HG03342 (cell line): Measurements from ENCODE around the gene HTR7.
"Not testable (repeated sequence)": the region's sequence is repeated elsewhere in the genome, so short reads cannot be mapped to it uniquely, and the experiment has no call there.

Experiments used
- ATAC-seq: cut with Tn5 transposase; IDR thresholded peaks from one replicate; pipeline ENCODE4 v1.9.1; 2021; ENCODE audit warnings: mild to moderate bottlenecking, moderate library complexity; ENCODE audit not compliant: unreplicated experiment

HTR7 gene

DNA sequence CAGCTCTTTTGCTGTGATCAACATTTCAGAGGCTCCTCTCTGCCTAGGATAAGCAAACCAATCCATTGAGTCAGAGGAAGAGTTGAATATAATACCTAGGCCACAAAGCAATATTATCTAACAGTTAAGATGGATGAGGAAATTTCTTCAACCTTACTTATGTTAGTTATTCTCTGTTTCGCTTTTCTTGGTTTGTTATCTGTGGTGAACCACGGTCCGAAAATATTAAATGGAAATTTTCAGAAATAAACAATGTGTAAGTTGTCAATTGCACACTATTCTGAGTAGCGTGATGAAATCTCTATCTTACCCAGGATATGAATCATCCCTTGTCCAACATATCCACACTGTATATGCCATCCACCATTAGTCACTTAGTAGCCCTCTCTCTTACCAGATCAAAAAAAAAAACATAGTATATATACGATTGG is 1.5 kb upstream of the HTR7 start:
- no peak for ATAC-seq

DNA sequence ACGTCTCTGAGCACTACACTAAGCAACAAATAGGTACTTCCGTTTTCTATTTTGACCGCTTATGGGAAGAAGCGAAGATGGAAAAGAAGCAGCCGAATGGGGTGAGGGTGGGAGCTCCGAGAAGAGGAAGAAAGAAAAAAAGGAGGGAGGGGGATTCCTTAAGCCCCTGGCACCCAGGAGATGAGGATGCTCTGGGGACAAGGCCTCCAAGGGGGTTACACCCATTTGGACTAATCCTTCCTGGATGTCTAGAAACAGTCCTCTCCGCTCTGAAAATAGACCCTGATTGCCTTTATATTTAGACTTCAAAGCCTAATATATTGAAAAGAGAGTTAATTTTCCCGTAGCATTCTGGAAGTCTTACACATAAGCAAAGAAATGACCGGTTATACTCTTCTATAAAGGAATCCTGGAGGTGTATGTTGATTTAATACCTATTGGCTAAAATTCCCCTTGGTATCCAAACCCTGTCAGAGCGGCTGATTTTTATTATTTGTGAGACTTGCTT is 676 bp upstream of the HTR7 start:
- no peak for ATAC-seq

DNA sequence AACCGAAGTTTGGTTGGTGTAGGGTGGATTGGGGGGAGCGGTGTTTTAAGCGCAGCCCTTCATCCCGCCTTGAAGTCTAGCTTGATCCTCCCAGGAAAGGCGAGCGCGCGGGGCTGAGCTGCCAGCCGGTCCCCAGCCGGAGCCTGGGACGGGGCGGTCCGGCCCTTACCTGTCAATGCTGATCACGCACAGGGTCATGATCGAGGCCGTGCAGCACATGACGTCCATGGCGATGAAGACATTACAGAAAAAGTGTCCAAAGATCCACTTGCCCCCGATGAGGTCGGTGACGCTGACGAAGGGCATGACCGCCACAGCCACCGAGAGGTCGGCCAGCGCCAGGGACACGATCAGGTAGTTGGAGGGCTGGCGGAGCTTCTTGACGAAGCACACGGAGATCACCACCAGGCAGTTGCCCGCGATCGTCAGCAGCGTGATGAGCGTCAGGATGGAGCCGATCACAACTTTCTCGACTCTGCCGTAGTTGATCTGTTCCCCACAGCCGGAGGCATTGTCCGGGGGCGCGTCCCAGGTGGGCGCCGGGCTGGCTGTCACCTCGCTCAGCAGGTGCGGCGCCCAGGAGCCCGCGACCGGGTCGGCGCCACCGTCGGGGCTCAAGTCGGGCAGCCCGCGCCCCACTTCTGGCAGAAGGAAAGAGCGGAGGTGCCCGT is 740 bp downstream of the HTR7 start:
- ATAC-seq: peak; percentile 4

DNA sequence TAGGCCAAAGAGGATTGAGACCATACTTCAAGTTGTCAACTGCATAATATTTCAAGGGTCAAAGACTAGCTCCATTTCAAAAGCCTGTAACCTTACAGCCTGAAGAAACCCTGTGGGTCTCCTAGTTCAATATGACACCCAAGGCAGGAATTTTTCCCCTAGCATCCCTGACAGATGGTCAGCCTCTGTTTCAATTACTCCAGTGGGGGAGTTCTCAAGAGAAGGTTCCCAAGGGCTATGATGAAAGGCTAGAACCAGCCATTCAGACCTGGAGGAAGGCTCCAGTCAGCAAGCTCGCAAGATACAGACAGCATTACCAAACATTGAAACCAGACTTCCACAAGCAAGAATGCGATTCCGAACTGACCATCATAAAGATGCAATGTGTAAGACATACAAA is 1.6 kb downstream of the HTR7 start:
- no peak for ATAC-seq

DNA sequence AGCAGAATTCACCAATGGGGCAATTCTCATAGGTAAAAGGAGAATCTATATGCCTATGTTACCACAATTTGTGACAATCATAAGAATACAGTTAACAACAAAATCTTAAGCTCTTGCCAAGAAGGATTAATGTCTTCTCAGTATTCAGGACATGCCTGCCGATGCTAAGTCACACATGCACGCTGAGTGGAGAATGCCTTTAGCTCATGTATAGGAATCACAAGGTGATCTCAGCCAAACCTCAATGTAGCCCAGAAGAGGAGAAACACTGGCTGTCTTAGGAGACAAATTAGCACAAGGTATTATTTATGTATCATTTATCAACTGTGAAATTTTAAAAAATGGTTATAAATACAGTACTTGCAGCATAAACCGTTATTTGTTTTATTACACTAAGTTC is 2.7 kb downstream of the HTR7 start:
- no peak for ATAC-seq

DNA sequence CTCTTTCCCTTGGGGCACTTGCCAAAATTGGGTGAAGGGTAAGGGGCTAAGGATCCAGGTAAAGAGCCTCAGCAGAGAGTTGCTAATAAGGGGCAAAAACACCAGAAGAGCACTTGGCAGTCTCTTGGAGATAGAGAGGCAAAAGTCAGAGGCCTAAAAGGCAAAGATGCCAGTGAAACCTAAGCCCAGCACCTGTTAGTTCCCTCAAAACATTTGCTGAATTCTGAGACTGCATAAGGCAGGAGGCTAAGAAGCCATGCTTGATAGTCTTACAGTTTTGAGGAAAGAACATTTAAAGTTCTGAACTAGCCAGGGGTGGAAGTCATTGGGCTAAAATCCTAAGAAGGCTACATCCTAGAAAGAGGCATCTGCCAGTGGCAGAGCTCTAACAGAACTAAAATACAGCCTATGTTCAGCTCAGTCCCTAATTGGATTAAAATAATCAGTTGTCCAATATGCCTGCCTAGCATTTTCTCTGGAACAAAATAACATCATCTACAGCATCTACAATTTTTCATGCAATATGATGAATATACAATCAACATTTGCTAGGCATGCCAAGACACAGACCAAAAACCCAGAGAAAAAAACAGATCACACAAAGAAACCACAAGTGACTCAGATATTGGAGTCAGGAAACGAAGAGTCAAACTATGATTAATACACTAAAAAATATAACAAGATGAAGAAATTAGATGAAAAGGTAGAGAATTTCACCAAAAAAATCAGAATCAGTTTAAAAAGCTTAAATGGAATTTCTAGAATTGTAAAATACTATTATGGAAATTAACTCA is 7.7 kb downstream of the HTR7 start:
- no peak for ATAC-seq

DNA sequence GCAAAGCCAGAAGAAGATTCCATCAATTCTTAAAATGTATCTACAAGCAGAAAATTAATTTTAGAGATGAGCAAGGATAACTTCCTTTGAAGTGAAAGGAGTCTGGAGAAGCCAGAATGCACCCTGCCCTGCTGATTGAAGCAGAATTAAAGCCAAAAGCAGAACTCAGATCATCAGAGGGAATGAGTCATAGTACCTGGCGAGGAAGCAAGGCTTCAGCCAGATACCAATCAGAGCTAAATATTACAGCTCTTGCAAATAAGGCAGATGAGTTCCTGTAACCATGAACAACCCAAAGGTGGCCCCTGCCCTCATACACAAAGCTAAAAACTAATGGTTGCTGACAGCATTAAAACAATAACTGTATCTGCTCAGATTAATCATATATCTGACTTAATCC is 10.4 kb downstream of the HTR7 start:
- no peak for ATAC-seq

DNA sequence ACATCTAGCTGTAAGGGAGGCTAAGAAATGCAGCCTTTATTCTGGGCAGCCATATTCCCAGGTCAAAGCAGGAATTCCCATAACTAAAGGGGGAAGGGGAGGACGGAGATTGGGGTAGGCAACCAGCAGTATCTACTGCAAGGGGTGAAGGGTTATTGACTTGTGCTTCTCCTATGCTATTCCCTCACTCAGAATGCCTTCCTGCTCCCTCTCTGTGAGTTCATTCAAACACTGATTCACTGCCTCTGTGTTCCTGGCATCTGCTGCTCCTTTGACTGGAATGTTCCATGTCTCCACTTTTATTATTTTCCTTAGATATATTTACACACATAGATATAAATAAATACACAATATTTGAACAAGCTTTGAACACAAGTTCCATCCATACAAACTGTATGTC is 11.1 kb downstream of the HTR7 start:
- no peak for ATAC-seq

DNA sequence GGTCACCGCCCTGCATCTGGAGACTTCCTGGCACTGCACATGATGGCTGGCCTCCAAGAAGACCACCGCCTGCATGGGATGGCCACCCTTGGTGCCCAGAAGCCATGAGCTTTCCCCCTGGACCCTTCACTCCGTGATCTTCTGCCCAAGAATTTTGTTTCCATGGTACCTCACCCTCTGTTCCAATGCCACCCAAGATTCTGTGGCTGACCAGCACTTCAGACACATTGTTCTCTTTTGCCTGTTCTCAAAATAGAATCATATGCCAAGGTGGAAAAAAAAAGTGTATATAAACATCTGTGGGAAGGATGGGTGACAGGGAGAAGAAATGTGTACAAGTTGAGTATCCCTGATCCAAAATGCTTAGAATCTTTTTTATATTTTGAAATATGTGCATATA is 12.1 kb downstream of the HTR7 start:
- no peak for ATAC-seq

DNA sequence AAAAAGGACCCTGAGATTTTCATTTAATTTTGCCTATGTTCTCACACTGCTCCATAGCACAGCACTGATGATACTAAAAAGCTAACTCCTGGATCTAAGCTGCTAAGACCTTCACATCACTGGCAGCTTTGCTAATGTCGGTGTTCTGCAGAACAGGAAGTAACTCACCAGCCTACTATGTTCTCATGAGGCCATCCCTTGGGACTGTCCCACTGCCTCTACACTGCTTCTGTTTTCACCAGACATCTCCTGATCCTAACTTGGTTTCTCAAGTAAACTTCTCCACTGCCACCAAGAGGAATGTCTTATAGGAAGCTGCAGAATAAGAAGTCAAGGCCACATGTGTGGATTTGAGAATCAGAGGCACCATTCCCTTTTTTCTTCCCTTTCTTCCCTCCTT is 15.1 kb downstream of the HTR7 start:
- no peak for ATAC-seq

DNA sequence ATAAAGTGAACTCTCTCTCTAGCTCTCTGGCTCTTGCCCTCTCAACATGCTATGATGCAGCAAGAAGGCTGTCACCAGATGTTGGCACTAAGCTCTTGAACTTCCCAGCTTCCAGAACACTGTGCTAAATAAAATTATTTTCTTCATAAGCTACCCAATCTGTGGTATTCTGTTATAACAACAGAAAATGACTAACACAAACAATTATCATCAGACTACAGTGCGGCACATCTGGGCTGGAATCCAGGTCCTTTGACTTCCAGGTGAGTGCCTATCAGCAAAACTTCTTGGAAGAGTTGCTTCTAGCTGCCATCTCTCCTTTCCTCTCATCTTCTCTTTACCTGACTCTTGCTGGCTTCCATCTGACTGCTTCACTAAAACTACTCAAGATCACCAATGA is 20.4 kb downstream of the HTR7 start:
- no peak for ATAC-seq

DNA sequence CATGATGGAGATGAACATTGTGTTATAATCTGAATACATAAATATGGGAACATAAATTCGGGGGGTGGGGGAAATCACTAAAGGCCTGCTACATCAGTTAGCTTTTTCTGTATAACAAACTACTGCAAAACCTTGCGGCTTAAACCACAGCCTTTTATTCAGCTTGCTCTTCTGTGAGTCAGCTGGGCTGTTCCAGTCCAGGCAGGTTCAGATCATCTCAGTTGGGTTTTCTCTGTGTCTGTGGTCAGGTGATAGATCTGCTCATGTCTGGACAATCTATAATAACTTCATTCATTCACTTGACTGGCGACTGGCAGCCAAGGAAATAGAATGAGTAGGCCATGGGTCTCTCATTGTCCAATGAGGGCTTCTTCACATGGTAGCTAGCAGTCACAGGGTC is 23.5 kb downstream of the HTR7 start:
- no peak for ATAC-seq

DNA sequence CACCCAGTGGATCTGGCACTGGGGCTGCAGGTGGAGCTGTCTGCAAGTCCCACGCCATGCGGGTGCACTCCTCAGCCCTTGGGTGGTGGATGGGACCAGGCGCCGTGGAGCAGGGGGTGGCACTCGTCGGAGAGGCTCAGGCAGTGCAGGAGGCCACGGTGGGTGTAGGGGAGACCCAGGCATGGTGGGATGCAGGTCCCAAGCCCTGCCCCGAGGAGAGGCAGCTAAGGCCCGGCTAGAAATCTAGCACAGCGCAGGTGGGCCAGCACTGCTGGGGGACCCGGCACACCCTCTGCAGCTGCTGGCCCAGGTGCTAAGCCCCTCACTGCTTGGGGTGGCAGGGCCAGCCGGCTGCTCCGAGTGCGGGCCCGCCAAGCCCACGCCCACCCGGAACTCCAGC is 25.7 kb downstream of the HTR7 start:
- ATAC-seq: no peak

DNA sequence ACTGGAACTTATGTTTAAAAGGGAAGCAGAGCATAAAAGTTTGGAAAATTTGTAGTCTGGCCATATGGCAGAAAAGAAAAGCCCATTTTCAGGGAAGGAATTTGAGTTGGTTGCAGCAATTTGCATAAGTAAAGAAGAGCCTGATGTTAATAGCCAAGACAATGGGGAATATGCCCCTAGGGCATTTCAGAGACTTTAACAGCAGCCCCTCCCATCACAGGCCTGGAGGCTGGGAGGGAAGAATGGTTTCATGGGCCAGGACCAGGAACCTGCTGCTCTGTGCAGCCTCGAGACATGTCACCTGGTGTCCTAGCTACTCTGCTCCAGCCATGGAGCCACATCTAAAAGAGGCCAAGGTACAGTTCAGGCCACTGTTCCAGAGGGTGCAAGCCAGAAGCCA is 35.3 kb downstream of the HTR7 start:
- no peak for ATAC-seq

DNA sequence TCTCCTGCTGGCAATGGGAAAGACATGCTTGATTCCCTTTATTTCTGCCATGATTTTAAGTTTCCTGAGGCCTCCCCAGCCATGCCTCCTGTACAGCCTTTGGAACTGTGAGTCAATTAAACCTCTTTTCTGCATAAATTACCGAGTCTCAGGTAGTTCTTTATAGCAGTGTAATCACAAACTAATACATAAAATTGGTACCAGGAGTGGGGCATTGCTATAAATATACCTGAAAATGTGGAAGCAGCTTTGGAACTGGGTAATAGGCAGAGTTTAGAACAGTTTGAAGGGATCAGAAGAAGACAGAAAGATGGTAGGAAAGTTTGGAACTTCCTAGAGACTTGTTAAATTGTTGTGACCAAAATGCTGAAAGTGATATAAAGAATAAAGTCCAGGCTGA is 36.0 kb downstream of the HTR7 start:
- ATAC-seq: not testable (repeated sequence)

DNA sequence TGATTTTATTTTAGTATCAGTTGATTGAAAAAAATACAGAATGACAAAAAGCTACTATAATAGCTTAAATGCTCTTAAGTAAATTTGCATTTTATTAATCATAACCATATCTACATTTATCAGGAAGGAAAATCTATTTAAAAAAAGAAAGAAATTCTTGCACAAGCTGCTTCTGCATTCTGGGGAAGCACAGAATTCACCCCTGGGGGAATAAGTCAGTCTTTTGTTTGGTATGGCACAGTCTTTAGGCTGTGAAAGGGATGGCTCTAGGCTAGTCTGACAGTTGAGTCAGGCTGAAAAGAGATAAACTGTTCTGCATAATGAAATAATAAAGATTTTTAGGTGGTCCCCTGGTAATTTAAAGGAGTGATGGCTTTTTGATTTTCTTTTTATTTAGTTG is 37.9 kb downstream of the HTR7 start:
- ATAC-seq: no peak

DNA sequence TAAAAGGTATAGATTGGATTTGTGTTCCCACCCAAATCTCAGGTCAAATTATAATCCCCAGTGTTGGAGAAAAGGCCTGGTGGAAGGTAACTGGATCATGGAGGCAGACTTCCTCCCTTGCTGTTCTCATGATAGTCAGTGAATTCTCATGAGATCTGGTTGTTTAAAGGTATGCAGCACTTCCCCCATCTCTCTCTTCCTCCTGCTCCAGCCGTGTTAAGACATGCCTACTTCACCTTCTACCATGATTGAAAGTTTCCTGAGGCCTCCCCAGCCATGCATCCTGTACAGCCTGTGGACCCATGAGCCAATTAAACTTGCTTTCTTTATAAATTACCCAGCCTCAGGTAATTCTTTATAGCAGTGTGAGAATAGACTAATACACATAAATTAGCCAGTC is 39.1 kb downstream of the HTR7 start:
- ATAC-seq: no peak

DNA sequence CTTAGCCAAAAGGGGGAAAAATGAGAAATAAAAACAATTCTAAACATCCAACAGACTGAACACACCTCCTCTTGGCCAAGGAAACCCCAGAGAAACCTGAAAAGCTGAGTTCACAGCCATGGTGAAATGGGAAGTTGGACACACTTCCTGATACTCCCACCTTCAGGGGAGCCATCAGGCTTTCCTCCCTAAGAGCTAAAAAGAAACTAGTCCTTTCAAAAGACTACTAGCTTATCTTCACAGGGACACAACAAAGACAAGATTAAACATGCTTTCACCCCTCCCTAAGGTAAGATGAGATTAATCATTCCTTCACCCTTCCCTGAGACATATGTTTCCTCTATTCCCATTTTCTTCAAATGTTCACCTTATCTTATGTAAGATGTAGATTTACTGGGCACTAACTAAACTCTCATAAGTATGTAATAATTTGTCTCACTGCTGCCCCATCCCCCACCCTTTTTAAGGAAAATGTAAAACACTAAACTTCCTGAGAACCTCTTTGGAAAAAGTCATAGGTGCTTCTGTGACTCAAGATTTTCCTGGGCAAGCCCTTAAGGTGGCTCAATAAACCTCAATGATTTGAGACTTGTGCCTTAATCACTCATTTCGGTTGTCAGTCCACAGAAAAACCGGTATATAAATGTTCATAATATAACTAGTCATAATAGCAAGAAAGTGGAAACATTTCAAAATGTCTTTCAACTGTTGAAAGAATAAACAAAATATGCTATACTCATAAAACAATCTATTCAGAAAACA is 40.5 kb downstream of the HTR7 start:
- ATAC-seq: no peak

DNA sequence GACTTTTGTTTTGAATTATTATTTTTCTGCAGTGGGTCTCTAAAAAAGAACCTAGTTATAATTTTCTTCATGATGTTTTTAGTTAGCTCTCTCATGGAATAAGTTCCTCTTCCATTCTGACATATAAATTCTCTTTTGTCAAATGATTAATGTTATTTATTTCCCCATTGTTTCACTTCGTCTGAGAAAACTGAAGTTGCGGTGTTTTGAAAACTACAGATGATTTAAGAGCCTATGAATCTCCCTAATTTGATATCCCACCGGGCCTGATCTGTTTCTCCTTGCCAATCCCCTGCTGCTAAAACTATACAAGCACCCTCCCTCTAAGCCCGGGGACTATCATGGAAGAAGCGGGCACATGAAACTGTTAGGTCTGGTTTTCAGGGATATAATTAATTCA is 41.4 kb downstream of the HTR7 start:
- ATAC-seq: no peak

DNA sequence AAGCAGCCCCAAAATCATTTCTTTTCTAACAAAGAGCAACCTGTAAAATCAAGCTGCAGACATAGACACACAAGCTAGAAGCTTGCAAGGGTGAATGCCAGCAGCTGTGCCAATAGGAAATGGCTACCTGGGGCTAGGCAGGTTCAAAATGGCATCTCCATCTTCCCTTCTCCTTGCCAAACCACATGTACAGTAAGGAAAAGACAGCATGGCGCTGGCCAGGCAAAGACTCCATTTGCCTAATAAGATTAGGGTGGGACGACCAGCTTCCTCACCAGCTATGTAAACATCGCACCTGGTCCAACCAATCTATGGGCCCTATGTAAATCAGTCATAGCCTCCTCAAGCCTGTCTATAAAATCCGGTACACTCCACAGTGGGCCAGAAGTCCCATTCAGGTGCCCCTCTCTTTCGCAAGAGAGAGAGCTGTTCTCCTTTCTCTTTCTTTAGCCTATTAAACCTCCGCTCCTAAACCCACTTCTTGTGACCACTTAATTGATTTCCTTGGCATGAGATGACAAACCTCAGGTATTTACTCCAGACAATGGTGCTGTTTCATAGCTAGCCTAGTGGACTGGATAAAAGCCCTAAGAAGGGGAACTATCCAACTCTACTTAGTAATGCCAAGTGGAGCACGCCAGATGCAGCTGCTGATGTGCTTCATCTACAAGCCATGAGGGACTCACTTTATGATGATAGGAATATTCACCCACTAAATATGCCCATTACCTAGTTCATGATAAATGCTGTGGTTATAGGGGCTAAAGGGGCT is 44.1 kb downstream of the HTR7 start:
- no peak for ATAC-seq

DNA sequence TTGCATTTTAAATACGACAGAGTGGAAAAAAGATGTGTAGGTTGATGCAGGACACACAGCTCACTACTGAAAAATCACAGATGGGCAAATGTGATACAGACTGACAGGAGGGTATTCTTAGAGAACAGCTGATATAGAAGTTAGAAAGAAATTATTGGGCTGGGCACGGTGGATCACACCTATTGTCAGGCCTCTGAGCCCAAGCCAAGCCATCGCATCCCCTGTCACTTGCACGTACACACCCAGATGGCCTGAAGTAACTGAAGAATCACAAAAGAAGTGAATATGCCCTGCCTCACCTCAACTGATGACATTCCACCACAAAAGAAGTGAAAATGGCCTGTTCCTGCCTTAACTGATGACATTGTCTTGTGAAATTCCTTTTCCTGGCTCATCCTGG is 50.7 kb downstream of the HTR7 start:
- ATAC-seq: not testable (repeated sequence)
